Tibial nerve (tissue), 4 donors: ENCODE results near the gene RNASE1. TPM values are rescaled to one million over a fixed set of nuclear protein-coding genes. Genes with fewer than 3 reads are reported as not detected.

Experiments
- DNase-seq, 2 donors: peaks; one replicate each; pipeline ENCODE4 v3.0.0-alpha.2; 2019; ENCODE audit warnings: low spot score in 2 of 2
- H3K27ac ChIP-seq, 4 donors: fragments of 200-600 bp; sonication (generic) in 3 of 4; one replicate each; pipeline ENCODE4 v1.5.1; 2017 to 2019; ENCODE audit warnings: mild to moderate bottlenecking in 1 of 4
- H3K27me3 ChIP-seq, 2 donors: fragments of 200-600 bp; sonication (generic) in 1 of 2; one replicate each; pipeline versions ENCODE4 v1.5.1 to v1.6.0; 2017 to 2019
- H3K36me3 ChIP-seq, 3 donors: fragments of 200-600 bp; sonication (generic); one replicate each; pipeline ENCODE4 v1.5.1; 2018 to 2019
- H3K4me1 ChIP-seq, 4 donors: fragments of 200-600 bp; sonication (generic) in 3 of 4; one replicate each; pipeline ENCODE4 v1.5.1; 2017 to 2019
- H3K4me3 ChIP-seq, 4 donors: fragments of 200-600 bp; sonication (generic) in 3 of 4; one replicate each; pipeline ENCODE4 v1.5.1; 2017 to 2019; ENCODE audit warnings: mild to moderate bottlenecking in 1 of 4, moderate library complexity in 1 of 4
- H3K9me3 ChIP-seq, 4 donors: fragments of 200-600 bp; sonication (generic) in 3 of 4; one replicate each; pipeline ENCODE4 v1.5.1; 2017 to 2019
- CTCF ChIP-seq, 5 experiments: fragments of 200-600 bp in 3 of 5; fragments of 450-650 bp in 2 of 5; sonication (generic) in 3 of 5; IDR thresholded peaks; one replicate each; pipeline ENCODE4 v1.5.1; 2016 to 2019; ENCODE audit warnings: antibody characterized with exemption in 5 of 5, mild to moderate bottlenecking in 3 of 5, moderate library complexity in 2 of 5
- EP300 ChIP-seq, 2 donors: sonication (generic); formaldehyde crosslinking; IDR thresholded peaks; one replicate each; pipeline ENCODE4 v1.6.1; 2017; ENCODE audit warnings: antibody characterized with exemption in 2 of 2, mild to moderate bottlenecking in 1 of 2
- POLR2A ChIP-seq, 2 donors: fragments of 450-650 bp; IDR thresholded peaks; one replicate each; pipeline ENCODE4 v1.6.1; 2017; ENCODE audit warnings: antibody characterized with exemption in 2 of 2, mild to moderate bottlenecking in 2 of 2, moderate library complexity in 2 of 2
- whole genome bisulfite sequencing, 2 donors: methylation state at CpG; one replicate each; pipeline ENCODE4 v1.1.5; 2018; 5-methylcytosine and 5-hydroxymethylcytosine counted together
- total RNA-seq, 4 donors: library from RNA; depleted of rRNA; stranded (reverse); fragments of >200 nt; gene quantifications; one replicate each; pipeline ENCODE4 v1.1.0, GENCODE V29; 2016

Gene RNASE1
- total RNA-seq, 4 donors from 2014 or later, result 245 to 430 (median 379) TPM

GRCh38 chr14:20811986-20812975 is 9.6 kb upstream of the RNASE1 start:
- Histone ChIP-seq H3K4me1 (peaks cover 0 to 11% (median 0%) of the 10 kb centered on the region in 4 donors), H3K4me3 (no peak overlapping the region), H3K27me3 (no peaks in the 10 kb centered on the region), H3K27ac (peak overlapping the region in 1 of 4 donors; percentile 37), H3K9me3 (no peaks in the 10 kb centered on the region), H3K36me3 (no peaks in the 10 kb centered on the region)
- WGBS, 2 donors, result 21 to 40% methylated on average over 6 to 7 of the region's 7 CpGs
- no peak for TF ChIP-seq POLR2A (IDR thresholded peaks at IDR 0.05)
- TF ChIP-seq CTCF (IDR thresholded peaks at IDR 0.05), result no peak
- no peak for TF ChIP-seq EP300 (IDR thresholded peaks at IDR 0.05)
- peak in 1 of 2 donors; percentile 19 for DNase-seq

GRCh38 chr14:20809917-20810316 is 7.3 kb upstream of the RNASE1 start:
- no peak for TF ChIP-seq CTCF (IDR thresholded peaks at IDR 0.05)
- no peak for TF ChIP-seq POLR2A (IDR thresholded peaks at IDR 0.05)
- H3K27me3 ChIP-seq, result no peaks in the 10 kb centered on the region
- no peak for DNase-seq
- WGBS, 2 donors, result 79 to 81% methylated on average over 5 of the region's 5 CpGs
- H3K36me3 ChIP-seq, result no peaks in the 10 kb centered on the region
- peaks cover 0 to 11% (median 0%) of the 10 kb centered on the region in 4 donors for H3K4me1 ChIP-seq
- no peak overlapping the region for H3K4me3 ChIP-seq
- no peak overlapping the region for H3K27ac ChIP-seq
- H3K9me3 ChIP-seq, result no peaks in the 10 kb centered on the region

- H3K27me3 ChIP-seq, result no peaks in the 10 kb centered on the region
- 50 to 55% methylated on average over 3 of the region's 3 CpGs for WGBS, 2 donors
- H3K36me3 ChIP-seq, result no peaks in the 10 kb centered on the region
- H3K27ac ChIP-seq, result no peak overlapping the region
- TF ChIP-seq POLR2A (IDR thresholded peaks at IDR 0.05) (no peak), EP300 (IDR thresholded peaks at IDR 0.05) (no peak), CTCF (IDR thresholded peaks at IDR 0.05) (no peak)
- no peak for DNase-seq
- H3K4me3 ChIP-seq, result no peak overlapping the region
- no peaks in the 10 kb centered on the region for H3K9me3 ChIP-seq
- H3K4me1 ChIP-seq, result peaks cover 0 to 14% (median 0%) of the 10 kb centered on the region in 4 donors
Measured at GRCh38 chr14:20808162-20808483, 5.5 kb upstream of the RNASE1 start.

DNA sequence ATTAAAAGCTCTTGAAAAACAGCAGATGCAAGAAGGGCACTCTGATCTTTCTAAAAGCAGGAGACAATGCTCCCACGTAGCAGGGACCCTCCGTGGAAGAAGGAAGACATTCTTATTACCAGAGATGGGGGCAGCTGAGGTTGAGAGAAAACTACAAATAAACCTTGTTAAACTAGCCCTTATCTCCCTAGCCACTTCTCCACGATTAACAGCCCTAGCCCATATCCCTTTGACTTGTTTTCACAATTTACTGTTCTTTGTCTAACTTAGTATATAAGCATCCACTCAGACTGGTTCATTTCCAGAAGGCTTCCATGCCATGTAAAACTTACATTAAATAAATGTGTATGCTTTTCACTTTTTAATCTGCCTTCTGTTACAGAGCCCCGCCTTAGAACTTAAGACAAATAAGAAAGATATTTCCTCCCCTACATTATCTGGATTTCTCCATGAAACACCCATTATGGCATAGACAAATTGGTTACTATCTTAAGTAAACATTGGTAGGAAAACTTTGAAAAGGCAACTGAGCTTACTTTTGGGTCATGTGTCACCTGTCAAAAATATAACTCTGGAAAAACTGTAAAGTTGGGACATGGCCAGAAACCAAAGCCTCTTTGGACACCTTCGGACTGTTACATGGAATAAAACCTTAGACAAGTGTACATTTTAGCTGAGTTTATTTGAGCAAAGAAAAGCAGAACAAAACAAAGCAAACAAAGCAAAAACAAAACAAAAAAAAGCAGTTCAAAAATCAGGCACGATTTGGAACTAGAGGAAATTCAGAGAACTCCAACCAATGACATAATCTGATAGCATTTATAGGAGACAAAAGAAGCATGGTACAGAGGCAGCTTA is 4.9 kb upstream of the RNASE1 start:
- WGBS, 2 donors, result 43 to 54% methylated on average over 6 of the region's 6 CpGs
- DNase-seq, result no peak

More for the DNA sequence above, 4.9 kb upstream of the RNASE1 start:
- H3K9me3 ChIP-seq, result no peaks in the 10 kb centered on the region
- peaks cover 0 to 18% (median 0%) of the 10 kb centered on the region in 4 donors for H3K4me1 ChIP-seq
- no peaks in the 10 kb centered on the region for H3K27me3 ChIP-seq
- H3K27ac ChIP-seq, result no peak overlapping the region
- no peak overlapping the region for H3K4me3 ChIP-seq
- no peaks in the 10 kb centered on the region for H3K36me3 ChIP-seq
- TF ChIP-seq CTCF (IDR thresholded peaks at IDR 0.05) (no peak), EP300 (IDR thresholded peaks at IDR 0.05) (no peak), POLR2A (IDR thresholded peaks at IDR 0.05) (no peak)
